ENCODE data around the gene KCNQ1. TPM values are rescaled to one million over a fixed set of nuclear protein-coding genes. Genes with fewer than 3 reads are reported as not detected.

KCNQ1 gene
- total RNA-seq, 2 donors from 2014 or later, result 38.9 to 46.1 TPM

- Histone ChIP-seq H3K27ac (no peak overlapping the region), H3K36me3 (replicated peaks in 1 of 2; ENCODE audit: insufficient read depth in 1 of 2, low read depth in 2 of 2) (no peaks in the 10 kb centered on the region), H3K9me3 (no peaks in the 10 kb centered on the region), H3K4me1 (peaks cover 36% of the 10 kb centered on the region), H3K4me3 (no peak overlapping the region), H3K27me3 (no peaks in the 10 kb centered on the region)
- intact Hi-C loops (cut with DNase I), result no loop called here
- ATAC-seq, result no peak
- WGBS, 2 donors, result 87 to 88% methylated on average over 11 to 12 of the region's 12 CpGs
- TF ChIP-seq CTCF (IDR thresholded peaks at IDR 0.05) (no peak), POLR2A (IDR thresholded peaks at IDR 0.05) (no peak)
- DNase-seq, result no peak
Measured at GRCh38 chr11:2732940-2733628, 288.3 kb downstream of the KCNQ1 start.

DNA sequence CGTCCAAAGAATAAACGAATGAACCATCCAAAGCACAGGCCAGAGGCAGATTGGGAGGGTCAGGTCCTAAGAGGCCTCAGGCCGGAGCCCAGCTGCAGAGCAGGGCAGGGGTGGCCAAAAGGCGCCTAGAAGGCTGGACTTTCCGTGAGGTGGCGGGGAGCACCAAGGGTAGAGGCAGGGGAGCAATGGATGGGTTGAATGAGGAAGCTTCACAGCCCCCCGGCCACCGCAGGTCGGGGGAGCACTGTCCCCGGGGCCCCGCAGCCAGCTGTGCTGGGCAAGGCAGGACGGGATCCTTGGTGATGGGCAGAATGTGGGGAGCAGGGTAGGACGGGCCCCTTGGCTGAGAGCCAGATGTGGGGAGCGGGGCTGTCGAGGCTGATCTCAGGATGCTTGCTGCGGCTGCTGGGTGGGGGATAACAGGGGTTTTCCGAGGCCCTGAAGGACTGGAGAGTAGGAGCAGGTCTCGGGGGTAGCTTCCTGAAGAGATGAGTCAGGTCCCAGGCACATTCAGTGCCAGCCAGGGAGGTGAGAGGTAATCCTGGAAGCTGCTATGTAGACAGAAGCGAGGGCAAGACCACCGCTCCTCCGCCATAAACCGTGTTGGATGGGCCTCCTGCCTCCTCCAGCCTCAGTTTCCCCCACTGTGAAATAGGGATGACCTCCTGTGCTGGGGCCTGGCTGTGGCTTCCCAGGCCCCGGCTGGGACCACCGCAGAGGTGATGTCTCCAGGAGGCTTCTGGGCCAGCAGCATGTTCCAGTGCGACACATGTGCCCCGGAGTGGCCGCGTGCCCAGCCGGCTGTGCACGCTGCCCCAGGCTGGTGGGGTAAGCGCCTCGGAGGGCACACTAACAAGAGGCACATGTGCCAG is 289.6 kb downstream of the KCNQ1 start:
- no peak for ATAC-seq
- intact Hi-C loops (cut with DNase I), result no loop called here
- no peaks in the 10 kb centered on the region for H3K9me3 ChIP-seq
- DNase-seq, result no peak
- TF ChIP-seq POLR2A (IDR thresholded peaks at IDR 0.05), result no peak
- no peak for TF ChIP-seq CTCF (IDR thresholded peaks at IDR 0.05)
- no peaks in the 10 kb centered on the region for H3K27me3 ChIP-seq
- H3K36me3 ChIP-seq (replicated peaks in 1 of 2; ENCODE audit: insufficient read depth in 1 of 2, low read depth in 2 of 2), result no peaks in the 10 kb centered on the region
- peaks cover 29% of the 10 kb centered on the region for H3K4me1 ChIP-seq
- WGBS, 2 donors, result 88 to 90% methylated on average over 28 to 32 of the region's 32 CpGs
- no peak overlapping the region for H3K4me3 ChIP-seq
- no peak overlapping the region for H3K27ac ChIP-seq

DNA sequence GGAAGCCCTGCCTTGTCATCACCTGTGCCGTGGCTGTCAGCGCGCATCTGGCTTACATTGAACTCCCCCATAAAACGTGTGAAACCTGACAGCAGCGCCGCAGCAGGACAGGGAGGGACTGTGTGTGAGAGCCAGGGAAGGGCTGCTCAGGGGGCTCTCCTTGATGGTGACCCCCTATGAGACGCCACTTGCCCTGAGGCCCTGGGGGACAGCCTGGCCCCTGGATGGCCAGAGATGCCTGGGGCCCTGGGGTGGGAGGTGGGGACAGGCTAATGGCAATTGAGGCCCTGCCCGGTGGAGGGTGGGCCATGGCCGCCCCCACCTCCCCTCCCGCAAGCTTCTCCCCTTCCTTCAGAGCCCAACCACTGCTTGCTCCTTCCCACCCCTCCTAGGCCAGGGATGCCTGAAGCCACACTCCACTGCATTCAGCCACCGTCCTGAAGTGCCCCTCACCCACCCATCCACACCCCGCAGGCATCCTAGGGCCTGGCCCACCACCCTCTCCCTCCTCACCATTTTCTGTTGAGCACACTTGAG is 290.3 kb downstream of the KCNQ1 start:
- Histone ChIP-seq H3K27me3 (no peaks in the 10 kb centered on the region), H3K9me3 (no peaks in the 10 kb centered on the region), H3K36me3 (replicated peaks in 1 of 2; ENCODE audit: insufficient read depth in 1 of 2, low read depth in 2 of 2) (no peaks in the 10 kb centered on the region), H3K27ac (no peak overlapping the region), H3K4me3 (no peak overlapping the region), H3K4me1 (peaks cover 28% of the 10 kb centered on the region)
- DNase-seq, result no peak
- intact Hi-C loops (cut with DNase I), result no loop called here
- no peak for TF ChIP-seq CTCF (IDR thresholded peaks at IDR 0.05)
- no peak for TF ChIP-seq POLR2A (IDR thresholded peaks at IDR 0.05)
- WGBS, 2 donors, result 91 to 92% methylated on average over 7 to 11 of the region's 12 CpGs
- no peak for ATAC-seq

- ATAC-seq (no peak), DNase-seq (no peak)
- Histone ChIP-seq H3K9me3 (no peaks in the 10 kb centered on the region), H3K4me1 (peaks cover 13% of the 10 kb centered on the region), H3K27ac (no peak overlapping the region), H3K27me3 (no peaks in the 10 kb centered on the region), H3K4me3 (no peak overlapping the region), H3K36me3 (replicated peaks in 1 of 2; ENCODE audit: insufficient read depth in 1 of 2, low read depth in 2 of 2) (no peaks in the 10 kb centered on the region)
- intact Hi-C loops (cut with DNase I), result no loop called here
- no peak for TF ChIP-seq CTCF (IDR thresholded peaks at IDR 0.05)
- no peak for TF ChIP-seq POLR2A (IDR thresholded peaks at IDR 0.05)
- 94 to 97% methylated on average over 12 to 20 of the region's 21 CpGs for WGBS, 2 donors
Measured at GRCh38 chr11:2736577-2737225, 291.9 kb downstream of the KCNQ1 start.

Data from body of pancreas (tissue), 4 donors.